Measurements from ENCODE around the gene FEZ2. TPM values are rescaled to one million over a fixed set of nuclear protein-coding genes. Genes with fewer than 3 reads are reported as not detected.

Gene FEZ2
- total and polyA plus RNA-seq, 9 of the 15 experiments (the other 6 are each of a cell fraction or from before 2014, with no cell fraction given), result 9.9 to 35.5 (median 20.1) TPM

DNA sequence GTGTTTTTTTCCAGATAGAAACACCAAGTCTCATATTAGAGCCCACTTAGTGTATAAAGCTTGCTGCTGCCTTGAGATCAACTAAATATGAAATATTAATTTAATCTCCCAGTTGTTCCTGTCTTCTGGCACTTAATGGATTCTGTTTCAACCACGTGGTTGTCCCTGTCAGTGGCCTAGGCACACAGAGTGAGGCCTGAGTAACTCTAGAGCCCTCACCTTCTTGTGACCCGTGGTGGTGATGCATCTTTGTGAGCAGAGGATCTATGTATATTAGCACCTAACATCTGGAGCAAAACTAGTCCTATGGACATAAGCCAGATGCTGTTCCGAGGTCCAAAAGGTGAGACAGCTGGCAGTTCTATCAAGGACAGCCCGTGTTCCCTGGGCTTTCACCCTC is 74.8 kb downstream of the FEZ2 start:
- WGBS (ENCODE audit: insufficient coverage, low coverage, missing lambda C conversion rate), result 0% methylated on average over 4 of the region's 4 CpGs
- TF ChIP-seq MXI1 (IDR thresholded peaks at IDR 0.05; ENCODE audit: low read depth, low read length) (no peak), RBBP5 (IDR thresholded peaks at IDR 0.05; ENCODE audit: borderline replicate concordance, insufficient read depth, low read length, poor library complexity, severe bottlenecking) (no peak), NR2C1 (IDR thresholded peaks at IDR 0.05) (no peak), NR2C1 (tag; IDR thresholded peaks at IDR 0.05) (no peak), HDAC6 (IDR thresholded peaks at IDR 0.05; ENCODE audit: low read depth, low read length) (no peak), FIP1L1 (IDR thresholded peaks at IDR 0.05; ENCODE audit: low read depth, low read length, poor library complexity, severe bottlenecking) (no peak), POLR2AphosphoS2 (IDR thresholded peaks at IDR 0.05; ENCODE audit: low read length) (no peak), FOXP1 (CRISPR knock-in tag; IDR thresholded peaks at IDR 0.05) (no peak), PTBP1 (IDR thresholded peaks at IDR 0.05; ENCODE audit: low read depth, low read length) (no peak)
- TF ChIP-seq, protein P1, sequence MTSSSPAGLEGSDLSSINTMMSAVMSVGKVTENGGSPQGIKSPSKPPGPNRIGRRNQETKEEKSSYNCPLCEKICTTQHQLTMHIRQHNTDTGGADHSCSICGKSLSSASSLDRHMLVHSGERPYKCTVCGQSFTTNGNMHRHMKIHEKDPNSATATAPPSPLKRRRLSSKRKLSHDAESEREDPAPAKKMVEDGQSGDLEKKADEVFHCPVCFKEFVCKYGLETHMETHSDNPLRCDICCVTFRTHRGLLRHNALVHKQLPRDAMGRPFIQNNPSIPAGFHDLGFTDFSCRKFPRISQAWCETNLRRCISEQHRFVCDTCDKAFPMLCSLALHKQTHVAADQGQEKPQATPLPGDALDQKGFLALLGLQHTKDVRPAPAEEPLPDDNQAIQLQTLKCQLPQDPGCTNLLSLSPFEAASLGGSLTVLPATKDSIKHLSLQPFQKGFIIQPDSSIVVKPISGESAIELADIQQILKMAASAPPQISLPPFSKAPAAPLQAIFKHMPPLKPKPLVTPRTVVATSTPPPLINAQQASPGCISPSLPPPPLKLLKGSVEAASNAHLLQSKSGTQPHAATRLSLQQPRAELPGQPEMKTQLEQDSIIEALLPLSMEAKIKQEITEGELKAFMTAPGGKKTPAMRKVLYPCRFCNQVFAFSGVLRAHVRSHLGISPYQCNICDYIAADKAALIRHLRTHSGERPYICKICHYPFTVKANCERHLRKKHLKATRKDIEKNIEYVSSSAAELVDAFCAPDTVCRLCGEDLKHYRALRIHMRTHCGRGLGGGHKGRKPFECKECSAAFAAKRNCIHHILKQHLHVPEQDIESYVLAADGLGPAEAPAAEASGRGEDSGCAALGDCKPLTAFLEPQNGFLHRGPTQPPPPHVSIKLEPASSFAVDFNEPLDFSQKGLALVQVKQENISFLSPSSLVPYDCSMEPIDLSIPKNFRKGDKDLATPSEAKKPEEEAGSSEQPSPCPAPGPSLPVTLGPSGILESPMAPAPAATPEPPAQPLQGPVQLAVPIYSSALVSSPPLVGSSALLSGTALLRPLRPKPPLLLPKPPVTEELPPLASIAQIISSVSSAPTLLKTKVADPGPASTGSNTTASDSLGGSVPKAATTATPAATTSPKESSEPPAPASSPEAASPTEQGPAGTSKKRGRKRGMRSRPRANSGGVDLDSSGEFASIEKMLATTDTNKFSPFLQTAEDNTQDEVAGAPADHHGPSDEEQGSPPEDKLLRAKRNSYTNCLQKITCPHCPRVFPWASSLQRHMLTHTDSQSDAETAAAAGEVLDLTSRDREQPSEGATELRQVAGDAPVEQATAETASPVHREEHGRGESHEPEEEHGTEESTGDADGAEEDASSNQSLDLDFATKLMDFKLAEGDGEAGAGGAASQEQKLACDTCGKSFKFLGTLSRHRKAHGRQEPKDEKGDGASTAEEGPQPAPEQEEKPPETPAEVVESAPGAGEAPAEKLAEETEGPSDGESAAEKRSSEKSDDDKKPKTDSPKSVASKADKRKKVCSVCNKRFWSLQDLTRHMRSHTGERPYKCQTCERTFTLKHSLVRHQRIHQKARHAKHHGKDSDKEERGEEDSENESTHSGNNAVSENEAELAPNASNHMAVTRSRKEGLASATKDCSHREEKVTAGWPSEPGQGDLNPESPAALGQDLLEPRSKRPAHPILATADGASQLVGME (CRISPR knock-in tag; IDR thresholded peaks at IDR 0.05), result no peak
- TF ChIP-seq, protein P2, sequence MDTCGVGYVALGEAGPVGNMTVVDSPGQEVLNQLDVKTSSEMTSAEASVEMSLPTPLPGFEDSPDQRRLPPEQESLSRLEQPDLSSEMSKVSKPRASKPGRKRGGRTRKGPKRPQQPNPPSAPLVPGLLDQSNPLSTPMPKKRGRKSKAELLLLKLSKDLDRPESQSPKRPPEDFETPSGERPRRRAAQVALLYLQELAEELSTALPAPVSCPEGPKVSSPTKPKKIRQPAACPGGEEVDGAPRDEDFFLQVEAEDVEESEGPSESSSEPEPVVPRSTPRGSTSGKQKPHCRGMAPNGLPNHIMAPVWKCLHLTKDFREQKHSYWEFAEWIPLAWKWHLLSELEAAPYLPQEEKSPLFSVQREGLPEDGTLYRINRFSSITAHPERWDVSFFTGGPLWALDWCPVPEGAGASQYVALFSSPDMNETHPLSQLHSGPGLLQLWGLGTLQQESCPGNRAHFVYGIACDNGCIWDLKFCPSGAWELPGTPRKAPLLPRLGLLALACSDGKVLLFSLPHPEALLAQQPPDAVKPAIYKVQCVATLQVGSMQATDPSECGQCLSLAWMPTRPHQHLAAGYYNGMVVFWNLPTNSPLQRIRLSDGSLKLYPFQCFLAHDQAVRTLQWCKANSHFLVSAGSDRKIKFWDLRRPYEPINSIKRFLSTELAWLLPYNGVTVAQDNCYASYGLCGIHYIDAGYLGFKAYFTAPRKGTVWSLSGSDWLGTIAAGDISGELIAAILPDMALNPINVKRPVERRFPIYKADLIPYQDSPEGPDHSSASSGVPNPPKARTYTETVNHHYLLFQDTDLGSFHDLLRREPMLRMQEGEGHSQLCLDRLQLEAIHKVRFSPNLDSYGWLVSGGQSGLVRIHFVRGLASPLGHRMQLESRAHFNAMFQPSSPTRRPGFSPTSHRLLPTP (IDR thresholded peaks at IDR 0.05; ENCODE audit: borderline replicate concordance, extremely low read depth, insufficient read length), result no peak
- TF ChIP-seq, protein P3, sequence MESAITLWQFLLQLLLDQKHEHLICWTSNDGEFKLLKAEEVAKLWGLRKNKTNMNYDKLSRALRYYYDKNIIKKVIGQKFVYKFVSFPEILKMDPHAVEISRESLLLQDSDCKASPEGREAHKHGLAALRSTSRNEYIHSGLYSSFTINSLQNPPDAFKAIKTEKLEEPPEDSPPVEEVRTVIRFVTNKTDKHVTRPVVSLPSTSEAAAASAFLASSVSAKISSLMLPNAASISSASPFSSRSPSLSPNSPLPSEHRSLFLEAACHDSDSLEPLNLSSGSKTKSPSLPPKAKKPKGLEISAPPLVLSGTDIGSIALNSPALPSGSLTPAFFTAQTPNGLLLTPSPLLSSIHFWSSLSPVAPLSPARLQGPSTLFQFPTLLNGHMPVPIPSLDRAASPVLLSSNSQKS (CRISPR knock-in tag; IDR thresholded peaks at IDR 0.05), result no peak
- Histone ChIP-seq H3K9me1 (ENCODE audit: control insufficient read depth, insufficient read depth, low read length) (no peaks in the 10 kb centered on the region), H2AFZ (ENCODE audit: low read depth, low read length) (no peak overlapping the region), H3K9ac (ENCODE audit: insufficient read depth in 1 of 2, low read depth in 2 of 2, low read length in 2 of 2) (no peak overlapping the region), H3K4me3 (no peak overlapping the region), H4K20me1 (replicated peaks; ENCODE audit: control insufficient read depth, insufficient read depth, low read length) (no peaks in the 10 kb centered on the region), H3K4me1 (replicated peaks in 1 of 2; ENCODE audit: control insufficient read depth in 2 of 2, insufficient read depth in 2 of 2, low read length in 2 of 2) (no peaks in the 10 kb centered on the region), H3K4me2 (ENCODE audit: insufficient read depth, low read length) (no peak overlapping the region), H3K36me3 (ENCODE audit: control insufficient read depth, insufficient read depth, low read length) (no peaks in the 10 kb centered on the region), H3K79me2 (ENCODE audit: control insufficient read depth, insufficient read depth, low read length) (no peaks in the 10 kb centered on the region), H3K27ac (ENCODE audit: extremely low read depth, low read depth, low read length) (no peak overlapping the region), H3K27me3 (ENCODE audit: control insufficient read depth in 2 of 2, insufficient read depth in 2 of 2, low read length in 2 of 2) (peaks cover 0 to 4% of the 10 kb centered on the region in 2 experiments; a peak in 1 of 5 replicates), H3K9me3 (replicated peaks; ENCODE audit: control insufficient read depth, insufficient read depth, low read depth, low read length) (no peaks in the 10 kb centered on the region)
- CTCF ChIA-PET (ENCODE audit: low intra/inter-chr PET ratio), result no interaction called here
- in situ Hi-C loops (cut with MboI), result no loop called here
- no TSS peak for BruUV-seq (replicated peaks)
- POLR2A ChIA-PET, result interaction anchor here (0.6 to 1.2 kb wide), 2 partner anchors 15 to 85 kb away, joined by 3 read pairs; no protein-coding TSS in a partner anchor
- intact Hi-C loops (cut with micrococcal nuclease), result no loop called here
- FAIRE-seq (no peak), DNase-seq (ENCODE audit: extremely low read depth in 1 of 4, low spot score in 3 of 4) (no peak), ATAC-seq (no peak)

Data from K562 (cell line).